Astrocyte (in vitro differentiated cells and primary cell): Measurements from ENCODE around the gene BTBD3. TPM values are rescaled to one million over a fixed set of nuclear protein-coding genes. Genes with fewer than 3 reads are reported as not detected.

ENCODE experiments used
- DNase-seq: peaks from one replicate; pipeline ENCODE4 v3.0.0-alpha.2; 2010; ENCODE audit warnings: low read depth
- FAIRE-seq: peaks from 2 replicates; lab custom pipeline; 2011; peaks lifted over from hg19 to GRCh38; lab: Jason Lieb, UNC
- H2AFZ ChIP-seq: 2 replicates; pipeline ENCODE4 v1.6.0; 2012; ENCODE audit warnings: low read depth, low read length, inconsistent platforms
- H3K27ac ChIP-seq: 2 replicates; pipeline ENCODE4 v1.5.1; 2011; ENCODE audit warnings: low read depth, low read length, inconsistent platforms
- H3K27me3 ChIP-seq: 2 replicates; pipeline ENCODE4 v1.6.0; 2011; ENCODE audit warnings: low read length, inconsistent platforms; ENCODE audit not compliant: insufficient read depth
- H3K36me3 ChIP-seq: 2 replicates; pipeline ENCODE4 v1.5.1; 2011; ENCODE audit warnings: low read length, inconsistent platforms; ENCODE audit not compliant: insufficient read depth
- H3K4me1 ChIP-seq: 2 replicates; pipeline ENCODE4 v1.5.1; 2011; ENCODE audit warnings: low read length, inconsistent platforms; ENCODE audit not compliant: insufficient read depth
- H3K4me2 ChIP-seq: 2 replicates; pipeline ENCODE4 v1.6.0; 2012; ENCODE audit warnings: low read length, inconsistent platforms
- H3K4me3 ChIP-seq: 2 replicates; pipeline ENCODE4 v1.5.1; 2011; ENCODE audit warnings: low read depth, mild to moderate bottlenecking, low read length, inconsistent platforms; ENCODE audit not compliant: insufficient read depth
- H3K79me2 ChIP-seq: 2 replicates; pipeline ENCODE4 v1.6.0; 2012; ENCODE audit warnings: mild to moderate bottlenecking, low read length, inconsistent platforms; ENCODE audit not compliant: insufficient read depth
- H3K9ac ChIP-seq: 2 replicates; pipeline ENCODE4 v1.6.0; 2012; ENCODE audit warnings: mild to moderate bottlenecking, low read length, inconsistent platforms
- H3K9me3 ChIP-seq: 2 replicates; pipeline ENCODE4 v1.5.1; 2012; ENCODE audit warnings: low read depth, mild to moderate bottlenecking, low read length, inconsistent platforms; ENCODE audit not compliant: insufficient read depth
- H4K20me1 ChIP-seq: 2 replicates; pipeline ENCODE4 v1.6.0; 2012; ENCODE audit warnings: low read length, inconsistent platforms; ENCODE audit not compliant: insufficient read depth
- H3K27ac Mint-ChIP-seq: one replicate; pipeline ENCODE4 v1.8.0; 2021; ENCODE audit warnings: mild to moderate bottlenecking, mixed read lengths; ENCODE audit not compliant: unreplicated experiment
- H3K27me3 Mint-ChIP-seq: one replicate; pipeline ENCODE4 v1.8.0; 2021; ENCODE audit warnings: low read depth, mixed read lengths; ENCODE audit not compliant: unreplicated experiment
- H3K36me3 Mint-ChIP-seq: one replicate; pipeline ENCODE4 v1.8.0; 2021; ENCODE audit warnings: low read depth, mixed read lengths; ENCODE audit not compliant: unreplicated experiment
- H3K4me1 Mint-ChIP-seq: one replicate; pipeline ENCODE4 v1.8.0; 2021; ENCODE audit warnings: low read depth, mixed read lengths; ENCODE audit not compliant: unreplicated experiment
- H3K4me3 Mint-ChIP-seq: one replicate; pipeline ENCODE4 v1.8.0; 2021; ENCODE audit warnings: mild to moderate bottlenecking, moderate library complexity, mixed read lengths; ENCODE audit not compliant: unreplicated experiment
- H3K9me3 Mint-ChIP-seq: one replicate; pipeline ENCODE4 v1.8.0; 2021; ENCODE audit warnings: mild to moderate bottlenecking, mixed read lengths; ENCODE audit not compliant: unreplicated experiment
- EZH2 ChIP-seq: IDR thresholded peaks from 2 replicates; pipeline ENCODE4 v1.6.1; 2012; ENCODE audit warnings: mild to moderate bottlenecking, low read length, inconsistent platforms; ENCODE audit not compliant: insufficient read depth
- total RNA-seq: library from RNA; stranded (reverse); gene quantifications from 2 replicates; pipeline ENCODE4 v1.2.1, GENCODE V29; 2021
- TF ChIP-seq, protein P1 (sequence below): IDR thresholded peaks from 2 replicates; pipeline ENCODE4 v1.5.1; 2011; ENCODE audit warnings: low read depth, mild to moderate bottlenecking, inconsistent platforms, low read length, moderate library complexity; ENCODE audit not compliant: insufficient read depth

The BTBD3 gene
- total RNA-seq, 1 donor from 2014 or later = 35.9 TPM

DNA sequence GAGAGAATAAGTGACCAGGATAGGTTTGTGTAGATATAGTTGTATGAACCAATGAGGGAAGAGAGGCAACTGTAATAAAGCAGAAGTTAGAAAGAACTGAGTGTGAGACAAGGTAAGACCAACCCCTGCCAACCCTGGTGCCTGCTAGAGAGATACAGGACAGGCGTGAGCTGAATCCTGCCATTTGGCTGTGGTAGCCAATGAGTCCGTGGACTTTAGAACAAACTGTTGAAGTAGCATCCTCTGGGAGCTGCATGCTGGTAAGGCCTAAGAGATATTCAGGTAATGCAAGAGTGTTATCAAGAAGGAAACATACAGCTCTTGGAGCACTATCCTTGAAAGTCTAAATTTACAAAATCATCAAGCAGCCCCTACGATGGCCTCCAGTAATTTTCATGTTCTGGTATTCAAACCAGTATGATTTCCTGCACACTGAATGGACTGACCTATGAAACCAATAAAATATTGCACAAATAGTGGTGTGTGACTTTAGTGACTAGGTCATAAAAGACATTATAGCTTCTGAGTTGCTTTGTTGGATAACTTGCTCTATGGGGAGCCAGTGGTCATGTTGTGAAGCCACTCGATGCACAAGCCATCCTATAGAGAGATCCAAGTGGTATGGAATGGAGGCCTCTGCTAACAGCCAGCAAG is 24.0 kb downstream of the BTBD3 start:
- H3K4me2 ChIP-seq = no peak overlapping the region
- H3K36me3 ChIP-seq = no peaks in the 10 kb centered on the region
- no peak overlapping the region for H3K4me3 ChIP-seq
- Mint-ChIP-seq H3K9me3 (no peaks in the 10 kb centered on the region), H3K4me1 (no peaks in the 10 kb centered on the region), H3K27me3 (peaks cover 2% of the 10 kb centered on the region), H3K27ac (no peak overlapping the region), H3K4me3 (no peak overlapping the region), H3K36me3 (no peaks in the 10 kb centered on the region)
- FAIRE-seq (no peak), DNase-seq (no peak)
- no peak overlapping the region for H2AFZ ChIP-seq
- H3K9me3 ChIP-seq = no peaks in the 10 kb centered on the region
- no peaks in the 10 kb centered on the region for H3K79me2 ChIP-seq
- H3K27me3 ChIP-seq = no peaks in the 10 kb centered on the region
- no peak overlapping the region for H3K9ac ChIP-seq
- H3K27ac ChIP-seq = no peak overlapping the region
- TF ChIP-seq EZH2 = no peak
- TF ChIP-seq, protein P1, sequence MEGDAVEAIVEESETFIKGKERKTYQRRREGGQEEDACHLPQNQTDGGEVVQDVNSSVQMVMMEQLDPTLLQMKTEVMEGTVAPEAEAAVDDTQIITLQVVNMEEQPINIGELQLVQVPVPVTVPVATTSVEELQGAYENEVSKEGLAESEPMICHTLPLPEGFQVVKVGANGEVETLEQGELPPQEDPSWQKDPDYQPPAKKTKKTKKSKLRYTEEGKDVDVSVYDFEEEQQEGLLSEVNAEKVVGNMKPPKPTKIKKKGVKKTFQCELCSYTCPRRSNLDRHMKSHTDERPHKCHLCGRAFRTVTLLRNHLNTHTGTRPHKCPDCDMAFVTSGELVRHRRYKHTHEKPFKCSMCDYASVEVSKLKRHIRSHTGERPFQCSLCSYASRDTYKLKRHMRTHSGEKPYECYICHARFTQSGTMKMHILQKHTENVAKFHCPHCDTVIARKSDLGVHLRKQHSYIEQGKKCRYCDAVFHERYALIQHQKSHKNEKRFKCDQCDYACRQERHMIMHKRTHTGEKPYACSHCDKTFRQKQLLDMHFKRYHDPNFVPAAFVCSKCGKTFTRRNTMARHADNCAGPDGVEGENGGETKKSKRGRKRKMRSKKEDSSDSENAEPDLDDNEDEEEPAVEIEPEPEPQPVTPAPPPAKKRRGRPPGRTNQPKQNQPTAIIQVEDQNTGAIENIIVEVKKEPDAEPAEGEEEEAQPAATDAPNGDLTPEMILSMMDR = no peak
- no peaks in the 10 kb centered on the region for H4K20me1 ChIP-seq
- H3K4me1 ChIP-seq = no peaks in the 10 kb centered on the region

DNA sequence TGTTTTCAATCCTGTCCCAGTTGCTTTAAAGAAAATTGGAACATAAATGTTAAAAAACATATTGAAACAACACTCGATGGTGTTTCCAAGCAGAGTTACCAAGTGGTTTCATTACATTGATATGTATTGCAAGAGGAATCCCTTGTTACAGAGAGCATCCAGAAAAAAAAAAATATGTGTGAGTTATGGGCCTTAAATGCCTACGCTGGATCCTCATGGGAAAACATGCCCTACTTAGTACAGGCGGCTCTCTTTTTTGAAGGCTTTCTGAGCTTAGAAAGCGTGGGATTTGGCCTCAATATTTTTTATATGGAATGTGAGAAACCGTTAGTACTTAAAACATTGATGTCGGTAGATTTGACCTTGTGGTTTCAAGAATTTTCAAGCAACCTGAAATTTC is 26.1 kb downstream of the BTBD3 start:
- Histone ChIP-seq H3K36me3 (no peaks in the 10 kb centered on the region), H3K27ac (no peak overlapping the region), H3K9me3 (no peaks in the 10 kb centered on the region), H4K20me1 (no peaks in the 10 kb centered on the region), H3K27me3 (no peaks in the 10 kb centered on the region), H3K79me2 (no peaks in the 10 kb centered on the region), H3K4me3 (no peak overlapping the region), H3K4me2 (no peak overlapping the region), H3K9ac (no peak overlapping the region), H2AFZ (no peak overlapping the region), H3K4me1 (no peaks in the 10 kb centered on the region)
- no peaks in the 10 kb centered on the region for H3K9me3 Mint-ChIP-seq
- peaks cover 2% of the 10 kb centered on the region for H3K27me3 Mint-ChIP-seq
- H3K27ac Mint-ChIP-seq = no peak overlapping the region
- H3K4me1 Mint-ChIP-seq = no peaks in the 10 kb centered on the region
- FAIRE-seq (no peak), DNase-seq (no peak)
- no peaks in the 10 kb centered on the region for H3K36me3 Mint-ChIP-seq
- TF ChIP-seq EZH2 = no peak
- TF ChIP-seq, protein P1 = no peak
- no peak overlapping the region for H3K4me3 Mint-ChIP-seq

DNA sequence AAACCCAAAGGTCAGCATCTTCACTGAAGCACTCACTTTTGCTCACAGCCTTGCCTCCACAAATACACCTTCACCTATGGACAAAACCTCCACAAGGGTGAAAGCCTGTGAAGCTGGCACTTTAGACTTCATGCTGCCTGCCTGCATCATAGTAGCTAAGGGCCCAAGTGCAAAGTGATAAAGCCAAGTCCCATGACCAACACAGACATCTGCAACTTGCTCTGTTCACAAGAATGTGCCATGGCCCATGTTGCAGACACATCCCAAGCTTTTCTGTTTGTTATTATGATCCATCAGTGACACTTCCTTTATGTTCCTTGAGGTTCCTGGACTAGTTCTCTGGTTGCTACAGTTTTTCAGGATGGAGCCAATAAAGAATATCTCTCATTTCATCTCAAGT is 31.1 kb downstream of the BTBD3 start:
- FAIRE-seq (no peak), DNase-seq (no peak)
- Mint-ChIP-seq H3K4me3 (no peak overlapping the region), H3K27ac (no peak overlapping the region), H3K36me3 (no peaks in the 10 kb centered on the region), H3K9me3 (no peaks in the 10 kb centered on the region), H3K27me3 (no peaks in the 10 kb centered on the region), H3K4me1 (no peaks in the 10 kb centered on the region)
- Histone ChIP-seq H3K9ac (no peak overlapping the region), H3K27me3 (no peaks in the 10 kb centered on the region), H2AFZ (no peak overlapping the region), H4K20me1 (no peaks in the 10 kb centered on the region), H3K9me3 (peaks cover 3% of the 10 kb centered on the region), H3K79me2 (no peaks in the 10 kb centered on the region), H3K4me3 (no peak overlapping the region), H3K27ac (no peak overlapping the region), H3K4me1 (no peaks in the 10 kb centered on the region), H3K36me3 (no peaks in the 10 kb centered on the region), H3K4me2 (no peak overlapping the region)
- TF ChIP-seq, protein P1 = no peak
- TF ChIP-seq EZH2 = no peak
